VCaP (cell line): ENCODE results near the gene MCM5.
"Not testable (repeated sequence)": the region's sequence is repeated elsewhere in the genome, so short reads cannot be mapped to it uniquely, and the experiment has no call there.

ENCODE experiments used
- H3K27ac ChIP-seq: fragments of 450-650 bp; 2 replicates; pipeline ENCODE4 v1.5.1; 2017
- CTCF ChIP-seq: fragments of 450-650 bp; conservative IDR thresholded peaks from 2 replicates; pipeline ENCODE4 v1.5.1; 2017; ENCODE audit warnings: mild to moderate bottlenecking, moderate library complexity

MCM5 gene

GRCh38 chr22:35435201-35435740, 35.3 kb downstream of the MCM5 start:
- no peak for TF ChIP-seq CTCF
- H3K27ac ChIP-seq = no peak overlapping the region

- no peak for TF ChIP-seq CTCF
- no peak overlapping the region for H3K27ac ChIP-seq
Measured at GRCh38 chr22:35436421-35436820, 36.5 kb downstream of the MCM5 start.

GRCh38 chr22:35437049-35437448, 37.1 kb downstream of the MCM5 start:
- H3K27ac ChIP-seq = no peak overlapping the region
- no peak for TF ChIP-seq CTCF

GRCh38 chr22:35438673-35439364, 38.9 kb downstream of the MCM5 start:
- not testable (repeated sequence) for H3K27ac ChIP-seq

GRCh38 chr22:35439365-35439717, 39.4 kb downstream of the MCM5 start:
- no peak overlapping the region for H3K27ac ChIP-seq
- TF ChIP-seq CTCF = no peak

GRCh38 chr22:35440129-35440528, 40.2 kb downstream of the MCM5 start:
- no peak overlapping the region for H3K27ac ChIP-seq

GRCh38 chr22:35441489-35442100, 41.7 kb downstream of the MCM5 start:
- TF ChIP-seq CTCF = no peak
- H3K27ac ChIP-seq = no peak overlapping the region

More at GRCh38 chr22:35440129-35440528, 40.2 kb downstream of the MCM5 start:
- no peak for TF ChIP-seq CTCF

GRCh38 chr22:35442471-35442870, 42.5 kb downstream of the MCM5 start:
- H3K27ac ChIP-seq = no peak overlapping the region
- no peak for TF ChIP-seq CTCF
